ENCODE results near the gene UBR3. TPM values are rescaled to one million over a fixed set of nuclear protein-coding genes. Genes with fewer than 3 reads are reported as not detected.

Gene UBR3
- total RNA-seq, 1 experiment from 2014 or later = 16.4 TPM

GRCh38 chr2:169977530-169977929, 150.3 kb downstream of the UBR3 start:
- DNase-seq (ENCODE audit: low spot score) (no peak), ATAC-seq (no peak)
- no peak overlapping the region for H3K27ac Mint-ChIP-seq
- H3K9me3 Mint-ChIP-seq = peaks cover 30% of the 10 kb centered on the region
- ChIA-PET POLR2A (no interaction called here), CTCF (no interaction called here)
- H3K4me3 Mint-ChIP-seq = no peak overlapping the region
- no peaks in the 10 kb centered on the region for H3K27me3 Mint-ChIP-seq (ENCODE audit: low read depth)
- peaks cover 36% of the 10 kb centered on the region for H3K36me3 Mint-ChIP-seq
- peaks cover 5% of the 10 kb centered on the region; the same call in 1 of the 2 replicates for H3K4me1 Mint-ChIP-seq
- TF ChIP-seq E2F1 (CRISPR knock-in tag; IDR thresholded peaks at IDR 0.05) = no peak
- TF ChIP-seq NFYB (CRISPR knock-in tag; conservative IDR thresholded peaks at IDR 0.05; ENCODE audit: low read depth) = no peak
- no peak for TF ChIP-seq MXD4 (CRISPR knock-in tag; IDR thresholded peaks at IDR 0.05; ENCODE audit: borderline replicate concordance)
- TF ChIP-seq NFATC4 (CRISPR knock-in tag; IDR thresholded peaks at IDR 0.05) = no peak
- no peak for TF ChIP-seq ZBTB43 (CRISPR knock-in tag; IDR thresholded peaks at IDR 0.05)
- TF ChIP-seq ZNF423 (CRISPR knock-in tag; IDR thresholded peaks at IDR 0.05) = no peak
- TF ChIP-seq ZSCAN18 (CRISPR knock-in tag; IDR thresholded peaks at IDR 0.05) = no peak
- no peak for TF ChIP-seq GRHL2 (CRISPR knock-in tag; IDR thresholded peaks at IDR 0.05; ENCODE audit: insufficient replicate concordance, severe bottlenecking)
- TF ChIP-seq ERG (CRISPR knock-in tag; IDR thresholded peaks at IDR 0.05) = no peak
- no peak for TF ChIP-seq USF1 (CRISPR knock-in tag; IDR thresholded peaks at IDR 0.05)
- no peak for TF ChIP-seq ZNF263 (CRISPR knock-in tag; IDR thresholded peaks at IDR 0.05; ENCODE audit: low read depth)
- no peak for TF ChIP-seq ATF1 (CRISPR knock-in tag; IDR thresholded peaks at IDR 0.05)
- no peak for TF ChIP-seq FOXJ3 (CRISPR knock-in tag; IDR thresholded peaks at IDR 0.05; ENCODE audit: borderline replicate concordance)
- TF ChIP-seq SP1 (CRISPR knock-in tag; conservative IDR thresholded peaks at IDR 0.05) = no peak
- TF ChIP-seq ATF6 (CRISPR knock-in tag; IDR thresholded peaks at IDR 0.05) = no peak
- TF ChIP-seq ESRRA (CRISPR knock-in tag; IDR thresholded peaks at IDR 0.05; ENCODE audit: borderline replicate concordance) = no peak
- TF ChIP-seq NR1H2 (CRISPR knock-in tag; IDR thresholded peaks at IDR 0.05) = no peak
- no peak for TF ChIP-seq HMGXB4 (CRISPR knock-in tag; IDR thresholded peaks at IDR 0.05)
- TF ChIP-seq RELA (CRISPR knock-in tag; IDR thresholded peaks at IDR 0.05; ENCODE audit: borderline replicate concordance) = no peak

All from WTC11 (cell line).